H1 (cell line): ENCODE results near the gene DNAAF5. TPM values are rescaled to one million over a fixed set of nuclear protein-coding genes. Genes with fewer than 3 reads are reported as not detected.

ENCODE experiments used
- NRF1 ChIP-seq: IDR thresholded peaks from 2 replicates; pipeline ENCODE4 v1.6.1; 2011; ENCODE audit warnings: mild to moderate bottlenecking, low read depth, low read length, improper control_type of control experiment
- POLR2A ChIP-seq, 2 experiments: IDR thresholded peaks; 1 replicate in 1 of 2; 2 replicates in 1 of 2; pipeline ENCODE4 v1.6.1; 2011; ENCODE audit warnings: low read depth in 2 of 2, low read length in 2 of 2, mild to moderate bottlenecking in 2 of 2; ENCODE audit errors: control extremely low read depth in 1 of 2
- SIRT6 ChIP-seq: IDR thresholded peaks from one replicate; pipeline ENCODE4 v1.7.1; 2012; ENCODE audit warnings: low read length, inconsistent platforms
- polyA plus RNA-seq, 7 experiments: library from polyadenylated mRNA; depleted of rRNA in 3 of 7; stranded (reverse) in 5 of 7; unstranded in 2 of 7; fragments of >200 nt in 5 of 7; fragments of 200-250 nt in 2 of 7; gene quantifications; 1 replicate in 5 of 7; 2 replicates in 1 of 7; 4 replicates in 1 of 7; pipeline versions ENCODE4 v1.2.1 to v1.2.3, GENCODE V29; 2011 to 2013; ENCODE audit warnings: missing spikeins in 2 of 7, mixed read lengths in 2 of 7
- total RNA-seq: library from RNA; stranded (reverse); fragmentation: NEBNext Ultra II Directional; extraction: Animal tissue kit (Norgen Biotek cat#: 25700); gene quantifications from 2 replicates; pipeline ENCODE4 v1.2.1, GENCODE V29; 2021
- TF ChIP-seq, protein P1 (sequence below): fragments of 300-600 bp; sonication (generic); IDR thresholded peaks from 2 replicates; pipeline ENCODE4 v1.7.1; 2012; ENCODE audit warnings: low read length, moderate library complexity, mild to moderate bottlenecking, inconsistent platforms; ENCODE audit not compliant: insufficient replicate concordance
- TF ChIP-seq, protein P2 (sequence below): IDR thresholded peaks from 2 replicates; pipeline ENCODE4 v1.6.1; 2011; ENCODE audit warnings: low read length, improper control_type of control experiment
- TF ChIP-seq, protein P3 (sequence below): IDR thresholded peaks from 2 replicates; pipeline ENCODE4 v1.6.1; 2012; ENCODE audit warnings: low read length, inconsistent platforms

DNAAF5 gene
- total and polyA plus RNA-seq, 2 of the 8 experiments (the other 6 are each of a cell fraction or from before 2014, with no cell fraction given): 55.1 to 95.9 TPM

DNA sequence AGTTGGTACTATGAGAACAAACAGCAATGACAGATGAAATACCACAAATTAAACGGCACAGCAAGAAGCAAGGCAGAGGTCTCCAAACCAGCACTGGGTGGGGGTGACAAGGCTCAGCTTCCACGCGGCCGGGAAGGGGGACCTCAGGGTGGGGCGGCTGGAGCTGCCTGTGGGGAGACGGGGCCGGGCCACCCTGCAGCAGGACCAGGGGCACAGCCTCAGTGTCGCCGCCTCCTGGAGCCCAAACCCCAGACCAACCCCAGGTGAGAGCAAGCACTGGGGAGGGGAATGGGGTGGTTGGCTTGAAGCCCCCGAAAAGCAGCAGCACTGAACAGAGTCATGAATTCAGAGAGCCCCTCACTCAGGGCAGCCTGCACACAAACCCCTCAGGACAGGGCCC is 49.9 kb downstream of the DNAAF5 start (continued):
- TF ChIP-seq, protein P1, sequence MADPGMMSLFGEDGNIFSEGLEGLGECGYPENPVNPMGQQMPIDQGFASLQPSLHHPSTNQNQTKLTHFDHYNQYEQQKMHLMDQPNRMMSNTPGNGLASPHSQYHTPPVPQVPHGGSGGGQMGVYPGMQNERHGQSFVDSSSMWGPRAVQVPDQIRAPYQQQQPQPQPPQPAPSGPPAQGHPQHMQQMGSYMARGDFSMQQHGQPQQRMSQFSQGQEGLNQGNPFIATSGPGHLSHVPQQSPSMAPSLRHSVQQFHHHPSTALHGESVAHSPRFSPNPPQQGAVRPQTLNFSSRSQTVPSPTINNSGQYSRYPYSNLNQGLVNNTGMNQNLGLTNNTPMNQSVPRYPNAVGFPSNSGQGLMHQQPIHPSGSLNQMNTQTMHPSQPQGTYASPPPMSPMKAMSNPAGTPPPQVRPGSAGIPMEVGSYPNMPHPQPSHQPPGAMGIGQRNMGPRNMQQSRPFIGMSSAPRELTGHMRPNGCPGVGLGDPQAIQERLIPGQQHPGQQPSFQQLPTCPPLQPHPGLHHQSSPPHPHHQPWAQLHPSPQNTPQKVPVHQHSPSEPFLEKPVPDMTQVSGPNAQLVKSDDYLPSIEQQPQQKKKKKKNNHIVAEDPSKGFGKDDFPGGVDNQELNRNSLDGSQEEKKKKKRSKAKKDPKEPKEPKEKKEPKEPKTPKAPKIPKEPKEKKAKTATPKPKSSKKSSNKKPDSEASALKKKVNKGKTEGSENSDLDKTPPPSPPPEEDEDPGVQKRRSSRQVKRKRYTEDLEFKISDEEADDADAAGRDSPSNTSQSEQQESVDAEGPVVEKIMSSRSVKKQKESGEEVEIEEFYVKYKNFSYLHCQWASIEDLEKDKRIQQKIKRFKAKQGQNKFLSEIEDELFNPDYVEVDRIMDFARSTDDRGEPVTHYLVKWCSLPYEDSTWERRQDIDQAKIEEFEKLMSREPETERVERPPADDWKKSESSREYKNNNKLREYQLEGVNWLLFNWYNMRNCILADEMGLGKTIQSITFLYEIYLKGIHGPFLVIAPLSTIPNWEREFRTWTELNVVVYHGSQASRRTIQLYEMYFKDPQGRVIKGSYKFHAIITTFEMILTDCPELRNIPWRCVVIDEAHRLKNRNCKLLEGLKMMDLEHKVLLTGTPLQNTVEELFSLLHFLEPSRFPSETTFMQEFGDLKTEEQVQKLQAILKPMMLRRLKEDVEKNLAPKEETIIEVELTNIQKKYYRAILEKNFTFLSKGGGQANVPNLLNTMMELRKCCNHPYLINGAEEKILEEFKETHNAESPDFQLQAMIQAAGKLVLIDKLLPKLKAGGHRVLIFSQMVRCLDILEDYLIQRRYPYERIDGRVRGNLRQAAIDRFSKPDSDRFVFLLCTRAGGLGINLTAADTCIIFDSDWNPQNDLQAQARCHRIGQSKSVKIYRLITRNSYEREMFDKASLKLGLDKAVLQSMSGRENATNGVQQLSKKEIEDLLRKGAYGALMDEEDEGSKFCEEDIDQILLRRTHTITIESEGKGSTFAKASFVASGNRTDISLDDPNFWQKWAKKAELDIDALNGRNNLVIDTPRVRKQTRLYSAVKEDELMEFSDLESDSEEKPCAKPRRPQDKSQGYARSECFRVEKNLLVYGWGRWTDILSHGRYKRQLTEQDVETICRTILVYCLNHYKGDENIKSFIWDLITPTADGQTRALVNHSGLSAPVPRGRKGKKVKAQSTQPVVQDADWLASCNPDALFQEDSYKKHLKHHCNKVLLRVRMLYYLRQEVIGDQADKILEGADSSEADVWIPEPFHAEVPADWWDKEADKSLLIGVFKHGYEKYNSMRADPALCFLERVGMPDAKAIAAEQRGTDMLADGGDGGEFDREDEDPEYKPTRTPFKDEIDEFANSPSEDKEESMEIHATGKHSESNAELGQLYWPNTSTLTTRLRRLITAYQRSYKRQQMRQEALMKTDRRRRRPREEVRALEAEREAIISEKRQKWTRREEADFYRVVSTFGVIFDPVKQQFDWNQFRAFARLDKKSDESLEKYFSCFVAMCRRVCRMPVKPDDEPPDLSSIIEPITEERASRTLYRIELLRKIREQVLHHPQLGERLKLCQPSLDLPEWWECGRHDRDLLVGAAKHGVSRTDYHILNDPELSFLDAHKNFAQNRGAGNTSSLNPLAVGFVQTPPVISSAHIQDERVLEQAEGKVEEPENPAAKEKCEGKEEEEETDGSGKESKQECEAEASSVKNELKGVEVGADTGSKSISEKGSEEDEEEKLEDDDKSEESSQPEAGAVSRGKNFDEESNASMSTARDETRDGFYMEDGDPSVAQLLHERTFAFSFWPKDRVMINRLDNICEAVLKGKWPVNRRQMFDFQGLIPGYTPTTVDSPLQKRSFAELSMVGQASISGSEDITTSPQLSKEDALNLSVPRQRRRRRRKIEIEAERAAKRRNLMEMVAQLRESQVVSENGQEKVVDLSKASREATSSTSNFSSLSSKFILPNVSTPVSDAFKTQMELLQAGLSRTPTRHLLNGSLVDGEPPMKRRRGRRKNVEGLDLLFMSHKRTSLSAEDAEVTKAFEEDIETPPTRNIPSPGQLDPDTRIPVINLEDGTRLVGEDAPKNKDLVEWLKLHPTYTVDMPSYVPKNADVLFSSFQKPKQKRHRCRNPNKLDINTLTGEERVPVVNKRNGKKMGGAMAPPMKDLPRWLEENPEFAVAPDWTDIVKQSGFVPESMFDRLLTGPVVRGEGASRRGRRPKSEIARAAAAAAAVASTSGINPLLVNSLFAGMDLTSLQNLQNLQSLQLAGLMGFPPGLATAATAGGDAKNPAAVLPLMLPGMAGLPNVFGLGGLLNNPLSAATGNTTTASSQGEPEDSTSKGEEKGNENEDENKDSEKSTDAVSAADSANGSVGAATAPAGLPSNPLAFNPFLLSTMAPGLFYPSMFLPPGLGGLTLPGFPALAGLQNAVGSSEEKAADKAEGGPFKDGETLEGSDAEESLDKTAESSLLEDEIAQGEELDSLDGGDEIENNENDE: no peak
- TF ChIP-seq SIRT6 (no peak), NRF1 (no peak), POLR2A (IDR thresholded peaks at IDR 0.05; ENCODE audit: control extremely low read depth in 1 of 2, low read depth in 2 of 2, low read length in 2 of 2) (no peak)
- TF ChIP-seq, protein P2, sequence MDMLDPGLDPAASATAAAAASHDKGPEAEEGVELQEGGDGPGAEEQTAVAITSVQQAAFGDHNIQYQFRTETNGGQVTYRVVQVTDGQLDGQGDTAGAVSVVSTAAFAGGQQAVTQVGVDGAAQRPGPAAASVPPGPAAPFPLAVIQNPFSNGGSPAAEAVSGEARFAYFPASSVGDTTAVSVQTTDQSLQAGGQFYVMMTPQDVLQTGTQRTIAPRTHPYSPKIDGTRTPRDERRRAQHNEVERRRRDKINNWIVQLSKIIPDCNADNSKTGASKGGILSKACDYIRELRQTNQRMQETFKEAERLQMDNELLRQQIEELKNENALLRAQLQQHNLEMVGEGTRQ: no peak
- TF ChIP-seq, protein P3, sequence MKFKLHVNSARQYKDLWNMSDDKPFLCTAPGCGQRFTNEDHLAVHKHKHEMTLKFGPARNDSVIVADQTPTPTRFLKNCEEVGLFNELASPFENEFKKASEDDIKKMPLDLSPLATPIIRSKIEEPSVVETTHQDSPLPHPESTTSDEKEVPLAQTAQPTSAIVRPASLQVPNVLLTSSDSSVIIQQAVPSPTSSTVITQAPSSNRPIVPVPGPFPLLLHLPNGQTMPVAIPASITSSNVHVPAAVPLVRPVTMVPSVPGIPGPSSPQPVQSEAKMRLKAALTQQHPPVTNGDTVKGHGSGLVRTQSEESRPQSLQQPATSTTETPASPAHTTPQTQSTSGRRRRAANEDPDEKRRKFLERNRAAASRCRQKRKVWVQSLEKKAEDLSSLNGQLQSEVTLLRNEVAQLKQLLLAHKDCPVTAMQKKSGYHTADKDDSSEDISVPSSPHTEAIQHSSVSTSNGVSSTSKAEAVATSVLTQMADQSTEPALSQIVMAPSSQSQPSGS: no peak
